GM10266 (cell line): ENCODE results near the gene TERC.

Experiments
- DNase-seq: peaks from one replicate; pipeline ENCODE4 v3.0.0; 2012; ENCODE audit errors: extremely low spot score
- CTCF ChIP-seq: IDR thresholded peaks from 2 replicates; pipeline ENCODE4 v1.5.1; 2012; ENCODE audit warnings: mild to moderate bottlenecking, low read depth; ENCODE audit not compliant: control insufficient read depth, insufficient read depth; ENCODE audit errors: missing control alignments

The TERC gene

GRCh38 chr3:169804681-169805080, 39.8 kb upstream of the TERC start:
- TF ChIP-seq CTCF: no peak
- no peak for DNase-seq

- DNase-seq: no peak
- no peak for TF ChIP-seq CTCF
Observed at GRCh38 chr3:169792359-169792758, 27.5 kb upstream of the TERC start.

GRCh38 chr3:169790687-169791429, 26.0 kb upstream of the TERC start:
- DNase-seq: no peak
- no peak for TF ChIP-seq CTCF

- no peak for TF ChIP-seq CTCF
- no peak for DNase-seq
Observed at GRCh38 chr3:169790219-169790618, 25.4 kb upstream of the TERC start.

- no peak for DNase-seq
- TF ChIP-seq CTCF: no peak
Observed at GRCh38 chr3:169787791-169788190, 22.9 kb upstream of the TERC start.

GRCh38 chr3:169787120-169787519, 22.3 kb upstream of the TERC start:
- TF ChIP-seq CTCF: no peak
- DNase-seq: no peak

- TF ChIP-seq CTCF: no peak
Observed at GRCh38 chr3:169781209-169781855, 16.5 kb upstream of the TERC start.

More at GRCh38 chr3:169781209-169781855, 16.5 kb upstream of the TERC start:
- DNase-seq: no peak
